HG03135 (cell line): ENCODE data around the gene GRIN2A.

Experiments
- ATAC-seq: cut with Tn5 transposase; IDR thresholded peaks from one replicate; pipeline ENCODE4 v1.9.1; 2021; ENCODE audit warnings: mild to moderate bottlenecking, moderate library complexity; ENCODE audit not compliant: unreplicated experiment

GRIN2A gene

GRCh38 chr16:9869776-9870175, 312.5 kb downstream of the GRIN2A start:
- no peak for ATAC-seq

GRCh38 chr16:9868606-9869149, 313.6 kb downstream of the GRIN2A start:
- ATAC-seq, result no peak

- ATAC-seq, result no peak
Observed at GRCh38 chr16:9867176-9867575, 315.1 kb downstream of the GRIN2A start.

GRCh38 chr16:9864461-9864860, 317.8 kb downstream of the GRIN2A start:
- ATAC-seq, result no peak

- ATAC-seq, result no peak
Observed at GRCh38 chr16:9862327-9862726, 319.9 kb downstream of the GRIN2A start.

- no peak for ATAC-seq
Observed at GRCh38 chr16:9860876-9861275, 321.4 kb downstream of the GRIN2A start.

- ATAC-seq, result no peak
Observed at GRCh38 chr16:9859701-9860327, 322.4 kb downstream of the GRIN2A start.

- ATAC-seq, result no peak
Observed at GRCh38 chr16:9854675-9855074, 327.6 kb downstream of the GRIN2A start.

- ATAC-seq, result no peak
Observed at GRCh38 chr16:9852003-9852402, 330.2 kb downstream of the GRIN2A start.

- ATAC-seq, result no peak
Observed at GRCh38 chr16:9850817-9851216, 331.4 kb downstream of the GRIN2A start.

- no peak for ATAC-seq
Observed at GRCh38 chr16:9849697-9850245, 332.5 kb downstream of the GRIN2A start.

GRCh38 chr16:9847146-9847545, 335.1 kb downstream of the GRIN2A start:
- no peak for ATAC-seq

GRCh38 chr16:9846362-9847099, 335.7 kb downstream of the GRIN2A start:
- ATAC-seq, result no peak

GRCh38 chr16:9845661-9846361, 336.4 kb downstream of the GRIN2A start:
- no peak for ATAC-seq

- ATAC-seq, result no peak
Observed at GRCh38 chr16:9844361-9844760, 337.9 kb downstream of the GRIN2A start.

- ATAC-seq, result no peak
Observed at GRCh38 chr16:9843424-9844018, 338.7 kb downstream of the GRIN2A start.

GRCh38 chr16:9840761-9841665, 341.2 kb downstream of the GRIN2A start:
- no peak for ATAC-seq

GRCh38 chr16:9837481-9837880, 344.7 kb downstream of the GRIN2A start:
- no peak for ATAC-seq

GRCh38 chr16:9836118-9836736, 346.0 kb downstream of the GRIN2A start:
- ATAC-seq, result no peak
